ENCODE measurements around the gene ABCE1. TPM values are rescaled to one million over a fixed set of nuclear protein-coding genes. Genes with fewer than 3 reads are reported as not detected.
A peak's percentile ranks its signal among the peaks of the same experiment; 100 is the strongest.

Gene ABCE1
- total and polyA plus RNA-seq, 2 experiments from 2014 or later: 70.3 to 185 TPM

DNA sequence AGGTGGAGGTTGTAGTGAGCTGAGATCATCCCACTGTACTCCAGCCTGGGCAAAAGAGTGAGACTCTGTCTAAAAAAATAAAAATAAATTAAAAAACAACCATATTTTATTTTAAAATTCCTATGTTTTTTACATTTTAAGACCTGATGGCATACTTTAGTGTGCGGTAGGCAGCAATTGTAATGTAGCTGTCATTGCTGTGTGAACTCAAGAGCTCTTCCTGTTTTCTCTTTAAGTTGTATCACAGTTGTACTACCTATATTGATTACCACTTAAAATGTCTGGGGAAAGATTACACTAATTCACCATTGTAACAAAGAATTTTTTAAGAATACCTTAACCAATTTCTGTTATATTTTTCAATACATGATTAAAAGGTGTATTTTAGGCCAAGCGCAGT is 27.3 kb downstream of the ABCE1 start (continued):
- TF ChIP-seq, protein P1, sequence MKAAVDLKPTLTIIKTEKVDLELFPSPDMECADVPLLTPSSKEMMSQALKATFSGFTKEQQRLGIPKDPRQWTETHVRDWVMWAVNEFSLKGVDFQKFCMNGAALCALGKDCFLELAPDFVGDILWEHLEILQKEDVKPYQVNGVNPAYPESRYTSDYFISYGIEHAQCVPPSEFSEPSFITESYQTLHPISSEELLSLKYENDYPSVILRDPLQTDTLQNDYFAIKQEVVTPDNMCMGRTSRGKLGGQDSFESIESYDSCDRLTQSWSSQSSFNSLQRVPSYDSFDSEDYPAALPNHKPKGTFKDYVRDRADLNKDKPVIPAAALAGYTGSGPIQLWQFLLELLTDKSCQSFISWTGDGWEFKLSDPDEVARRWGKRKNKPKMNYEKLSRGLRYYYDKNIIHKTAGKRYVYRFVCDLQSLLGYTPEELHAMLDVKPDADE (IDR thresholded peaks at IDR 0.05): no peak
- no peak for TF ChIP-seq EZH2 (IDR thresholded peaks at IDR 0.05; ENCODE audit: low read depth, unreplicated experiment)
- no peak for TF ChIP-seq STAT1 (IDR thresholded peaks at IDR 0.05; ENCODE audit: unreplicated experiment)
- no peak for TF ChIP-seq CREB1 (CRISPR knock-in tag; IDR thresholded peaks at IDR 0.05; ENCODE audit: low read depth)
- no peak for TF ChIP-seq NANOG (IDR thresholded peaks at IDR 0.05; ENCODE audit: borderline replicate concordance)
- TF ChIP-seq POLR2AphosphoS5 (IDR thresholded peaks at IDR 0.05; ENCODE audit: low read depth): no peak
- no peak for TF ChIP-seq EZH2phosphoT487 (IDR thresholded peaks at IDR 0.05; ENCODE audit: unreplicated experiment)

DNA sequence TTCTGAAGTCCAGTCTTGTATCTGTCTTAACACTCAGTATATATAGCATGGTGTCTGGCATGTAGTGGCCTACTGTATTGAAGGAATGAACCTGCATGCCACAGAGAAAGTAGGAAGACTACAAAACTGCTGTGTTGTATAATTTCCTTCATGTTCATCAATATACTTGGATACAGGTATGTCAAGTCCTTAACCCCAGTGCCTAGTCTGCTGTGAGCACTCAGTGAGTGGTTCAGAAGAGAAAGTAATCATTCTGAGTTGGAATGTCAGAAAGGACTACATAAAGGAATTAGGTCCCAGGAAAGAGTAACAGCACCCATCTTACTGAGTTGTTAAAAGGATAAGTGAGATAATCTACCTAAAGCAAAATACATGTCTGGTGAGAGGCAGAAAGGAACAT is 32.0 kb downstream of the ABCE1 start:
- 0 out of 2 replicates have a peak overlapping the region, but pooled peaks have one; percentile 46 for H3K27ac ChIP-seq (ENCODE audit: low read depth)
- H3K9me2 ChIP-seq (ENCODE audit: insufficient read depth): no peaks in the 10 kb centered on the region
- peaks cover 28% of the 10 kb centered on the region for H3K36me3 ChIP-seq (ENCODE audit: insufficient read depth)
- H3K36me3 Mint-ChIP-seq (ENCODE audit: low read depth): peaks cover 39% of the 10 kb centered on the region
- H3K27ac Mint-ChIP-seq: no peak overlapping the region
- H3K79me2 ChIP-seq (replicated peaks; ENCODE audit: insufficient read depth): no peaks in the 10 kb centered on the region
- no peak overlapping the region for H3K4me3 ChIP-seq
- H2AFZ ChIP-seq: no peak overlapping the region
- no peaks in the 10 kb centered on the region for H3K27me3 Mint-ChIP-seq (ENCODE audit: insufficient read depth, low read depth, poor library complexity)
- no peak overlapping the region for H3K4me2 ChIP-seq
- H3F3A ChIP-seq (replicated peaks; ENCODE audit: low read depth): no peaks in the 10 kb centered on the region
- ATAC-seq: no peak
- H3K4me1 ChIP-seq (ENCODE audit: insufficient read depth): no peaks in the 10 kb centered on the region
- DNase-seq (ENCODE audit: low spot score): no peak
- peaks cover 4% of the 10 kb centered on the region; the same call in 2 of the 3 replicates for H3K4me1 Mint-ChIP-seq
- no peaks in the 10 kb centered on the region for H3K27me3 ChIP-seq (ENCODE audit: insufficient read depth)
- H3K4me3 Mint-ChIP-seq: no peak overlapping the region
- no peaks in the 10 kb centered on the region for H3K9me3 Mint-ChIP-seq
- no peaks in the 10 kb centered on the region for H4K20me1 ChIP-seq (replicated peaks; ENCODE audit: insufficient read depth)
- TF ChIP-seq EZH2phosphoT487 (IDR thresholded peaks at IDR 0.05; ENCODE audit: unreplicated experiment): no peak
- TF ChIP-seq ZNF331 (CRISPR knock-in tag; IDR thresholded peaks at IDR 0.05; ENCODE audit: low read depth): no peak
- TF ChIP-seq, protein P1 (IDR thresholded peaks at IDR 0.05): no peak
- TF ChIP-seq JUNB (IDR thresholded peaks at IDR 0.05; ENCODE audit: unreplicated experiment): no peak
- TF ChIP-seq, protein P2, sequence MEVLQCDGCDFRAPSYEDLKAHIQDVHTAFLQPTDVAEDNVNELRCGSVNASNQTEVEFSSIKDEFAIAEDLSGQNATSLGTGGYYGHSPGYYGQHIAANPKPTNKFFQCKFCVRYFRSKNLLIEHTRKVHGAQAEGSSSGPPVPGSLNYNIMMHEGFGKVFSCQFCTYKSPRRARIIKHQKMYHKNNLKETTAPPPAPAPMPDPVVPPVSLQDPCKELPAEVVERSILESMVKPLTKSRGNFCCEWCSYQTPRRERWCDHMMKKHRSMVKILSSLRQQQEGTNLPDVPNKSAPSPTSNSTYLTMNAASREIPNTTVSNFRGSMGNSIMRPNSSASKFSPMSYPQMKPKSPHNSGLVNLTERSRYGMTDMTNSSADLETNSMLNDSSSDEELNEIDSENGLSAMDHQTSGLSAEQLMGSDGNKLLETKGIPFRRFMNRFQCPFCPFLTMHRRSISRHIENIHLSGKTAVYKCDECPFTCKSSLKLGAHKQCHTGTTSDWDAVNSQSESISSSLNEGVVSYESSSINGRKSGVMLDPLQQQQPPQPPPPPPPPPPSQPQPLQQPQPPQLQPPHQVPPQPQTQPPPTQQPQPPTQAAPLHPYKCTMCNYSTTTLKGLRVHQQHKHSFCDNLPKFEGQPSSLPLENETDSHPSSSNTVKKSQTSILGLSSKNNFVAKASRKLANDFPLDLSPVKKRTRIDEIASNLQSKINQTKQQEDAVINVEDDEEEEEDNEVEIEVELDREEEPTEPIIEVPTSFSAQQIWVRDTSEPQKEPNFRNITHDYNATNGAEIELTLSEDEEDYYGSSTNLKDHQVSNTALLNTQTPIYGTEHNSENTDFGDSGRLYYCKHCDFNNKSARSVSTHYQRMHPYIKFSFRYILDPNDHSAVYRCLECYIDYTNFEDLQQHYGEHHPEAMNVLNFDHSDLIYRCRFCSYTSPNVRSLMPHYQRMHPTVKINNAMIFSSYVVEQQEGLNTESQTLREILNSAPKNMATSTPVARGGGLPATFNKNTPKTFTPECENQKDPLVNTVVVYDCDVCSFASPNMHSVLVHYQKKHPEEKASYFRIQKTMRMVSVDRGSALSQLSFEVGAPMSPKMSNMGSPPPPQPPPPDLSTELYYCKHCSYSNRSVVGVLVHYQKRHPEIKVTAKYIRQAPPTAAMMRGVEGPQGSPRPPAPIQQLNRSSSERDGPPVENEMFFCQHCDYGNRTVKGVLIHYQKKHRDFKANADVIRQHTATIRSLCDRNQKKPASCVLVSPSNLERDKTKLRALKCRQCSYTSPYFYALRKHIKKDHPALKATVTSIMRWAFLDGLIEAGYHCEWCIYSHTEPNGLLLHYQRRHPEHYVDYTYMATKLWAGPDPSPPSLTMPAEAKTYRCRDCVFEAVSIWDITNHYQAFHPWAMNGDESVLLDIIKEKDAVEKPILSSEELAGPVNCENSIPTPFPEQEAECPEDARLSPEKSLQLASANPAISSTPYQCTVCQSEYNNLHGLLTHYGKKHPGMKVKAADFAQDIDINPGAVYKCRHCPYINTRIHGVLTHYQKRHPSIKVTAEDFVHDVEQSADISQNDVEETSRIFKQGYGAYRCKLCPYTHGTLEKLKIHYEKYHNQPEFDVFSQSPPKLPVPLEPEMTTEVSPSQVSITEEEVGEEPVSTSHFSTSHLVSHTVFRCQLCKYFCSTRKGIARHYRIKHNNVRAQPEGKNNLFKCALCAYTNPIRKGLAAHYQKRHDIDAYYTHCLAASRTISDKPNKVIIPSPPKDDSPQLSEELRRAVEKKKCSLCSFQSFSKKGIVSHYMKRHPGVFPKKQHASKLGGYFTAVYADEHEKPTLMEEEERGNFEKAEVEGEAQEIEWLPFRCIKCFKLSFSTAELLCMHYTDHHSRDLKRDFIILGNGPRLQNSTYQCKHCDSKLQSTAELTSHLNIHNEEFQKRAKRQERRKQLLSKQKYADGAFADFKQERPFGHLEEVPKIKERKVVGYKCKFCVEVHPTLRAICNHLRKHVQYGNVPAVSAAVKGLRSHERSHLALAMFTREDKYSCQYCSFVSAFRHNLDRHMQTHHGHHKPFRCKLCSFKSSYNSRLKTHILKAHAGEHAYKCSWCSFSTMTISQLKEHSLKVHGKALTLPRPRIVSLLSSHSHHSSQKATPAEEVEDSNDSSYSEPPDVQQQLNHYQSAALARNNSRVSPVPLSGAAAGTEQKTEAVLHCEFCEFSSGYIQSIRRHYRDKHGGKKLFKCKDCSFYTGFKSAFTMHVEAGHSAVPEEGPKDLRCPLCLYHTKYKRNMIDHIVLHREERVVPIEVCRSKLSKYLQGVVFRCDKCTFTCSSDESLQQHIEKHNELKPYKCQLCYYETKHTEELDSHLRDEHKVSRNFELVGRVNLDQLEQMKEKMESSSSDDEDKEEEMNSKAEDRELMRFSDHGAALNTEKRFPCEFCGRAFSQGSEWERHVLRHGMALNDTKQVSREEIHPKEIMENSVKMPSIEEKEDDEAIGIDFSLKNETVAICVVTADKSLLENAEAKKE (CRISPR knock-in tag; IDR thresholded peaks at IDR 0.05): no peak
- TF ChIP-seq, protein P3, sequence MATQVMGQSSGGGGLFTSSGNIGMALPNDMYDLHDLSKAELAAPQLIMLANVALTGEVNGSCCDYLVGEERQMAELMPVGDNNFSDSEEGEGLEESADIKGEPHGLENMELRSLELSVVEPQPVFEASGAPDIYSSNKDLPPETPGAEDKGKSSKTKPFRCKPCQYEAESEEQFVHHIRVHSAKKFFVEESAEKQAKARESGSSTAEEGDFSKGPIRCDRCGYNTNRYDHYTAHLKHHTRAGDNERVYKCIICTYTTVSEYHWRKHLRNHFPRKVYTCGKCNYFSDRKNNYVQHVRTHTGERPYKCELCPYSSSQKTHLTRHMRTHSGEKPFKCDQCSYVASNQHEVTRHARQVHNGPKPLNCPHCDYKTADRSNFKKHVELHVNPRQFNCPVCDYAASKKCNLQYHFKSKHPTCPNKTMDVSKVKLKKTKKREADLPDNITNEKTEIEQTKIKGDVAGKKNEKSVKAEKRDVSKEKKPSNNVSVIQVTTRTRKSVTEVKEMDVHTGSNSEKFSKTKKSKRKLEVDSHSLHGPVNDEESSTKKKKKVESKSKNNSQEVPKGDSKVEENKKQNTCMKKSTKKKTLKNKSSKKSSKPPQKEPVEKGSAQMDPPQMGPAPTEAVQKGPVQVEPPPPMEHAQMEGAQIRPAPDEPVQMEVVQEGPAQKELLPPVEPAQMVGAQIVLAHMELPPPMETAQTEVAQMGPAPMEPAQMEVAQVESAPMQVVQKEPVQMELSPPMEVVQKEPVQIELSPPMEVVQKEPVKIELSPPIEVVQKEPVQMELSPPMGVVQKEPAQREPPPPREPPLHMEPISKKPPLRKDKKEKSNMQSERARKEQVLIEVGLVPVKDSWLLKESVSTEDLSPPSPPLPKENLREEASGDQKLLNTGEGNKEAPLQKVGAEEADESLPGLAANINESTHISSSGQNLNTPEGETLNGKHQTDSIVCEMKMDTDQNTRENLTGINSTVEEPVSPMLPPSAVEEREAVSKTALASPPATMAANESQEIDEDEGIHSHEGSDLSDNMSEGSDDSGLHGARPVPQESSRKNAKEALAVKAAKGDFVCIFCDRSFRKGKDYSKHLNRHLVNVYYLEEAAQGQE (IDR thresholded peaks at IDR 0.05; ENCODE audit: unreplicated experiment): no peak
- no peak for TF ChIP-seq STAT1 (IDR thresholded peaks at IDR 0.05; ENCODE audit: unreplicated experiment)
